Hepatocyte (in vitro differentiated cells): ENCODE data around the gene STT3B.

ENCODE experiments used
- CTCF ChIP-seq: fragments of 200-600 bp; sonication (generic); IDR thresholded peaks from 2 replicates; pipeline ENCODE4 v1.5.1; 2016; ENCODE audit warnings: antibody characterized with exemption, mild to moderate bottlenecking; ENCODE audit not compliant: poor library complexity
- EZH2phosphoT487 ChIP-seq: fragments of 200-600 bp; sonication (generic); IDR thresholded peaks from one replicate; pipeline ENCODE4 v1.6.1; 2018; ENCODE audit warnings: antibody characterized with exemption, mild to moderate bottlenecking, low read depth, moderate library complexity; ENCODE audit not compliant: unreplicated experiment, severe bottlenecking

GRCh38 chr3:31553258-31553657 lies 20.5 kb downstream of the STT3B start:
- TF ChIP-seq CTCF (no peak), EZH2phosphoT487 (no peak)
